GM13976 (cell line): Measurements from ENCODE around the gene CBR1.
"Not testable (repeated sequence)": the region's sequence is repeated elsewhere in the genome, so short reads cannot be mapped to it uniquely, and the experiment has no call there.

Experiments used
- DNase-seq: peaks from one replicate; pipeline ENCODE4 v3.0.0; 2012; ENCODE audit warnings: low spot score
- in situ Hi-C: fragments of 300-500 bp; cut with MboI; formaldehyde crosslinking; loops from one replicate; pipeline ENCODE4 v1.12.0; 2022; ENCODE audit warnings: low sequenced_read_pairs, mixed read lengths, inconsistent platforms; ENCODE audit not compliant: unreplicated experiment
- TF ChIP-seq, protein P1 (sequence below): IDR thresholded peaks from 2 replicates; pipeline ENCODE4 v1.5.1; 2012; ENCODE audit warnings: borderline replicate concordance, mild to moderate bottlenecking; ENCODE audit not compliant: insufficient read depth; ENCODE audit errors: extremely low read depth, missing control alignments, control extremely low read depth

Gene CBR1

DNA sequence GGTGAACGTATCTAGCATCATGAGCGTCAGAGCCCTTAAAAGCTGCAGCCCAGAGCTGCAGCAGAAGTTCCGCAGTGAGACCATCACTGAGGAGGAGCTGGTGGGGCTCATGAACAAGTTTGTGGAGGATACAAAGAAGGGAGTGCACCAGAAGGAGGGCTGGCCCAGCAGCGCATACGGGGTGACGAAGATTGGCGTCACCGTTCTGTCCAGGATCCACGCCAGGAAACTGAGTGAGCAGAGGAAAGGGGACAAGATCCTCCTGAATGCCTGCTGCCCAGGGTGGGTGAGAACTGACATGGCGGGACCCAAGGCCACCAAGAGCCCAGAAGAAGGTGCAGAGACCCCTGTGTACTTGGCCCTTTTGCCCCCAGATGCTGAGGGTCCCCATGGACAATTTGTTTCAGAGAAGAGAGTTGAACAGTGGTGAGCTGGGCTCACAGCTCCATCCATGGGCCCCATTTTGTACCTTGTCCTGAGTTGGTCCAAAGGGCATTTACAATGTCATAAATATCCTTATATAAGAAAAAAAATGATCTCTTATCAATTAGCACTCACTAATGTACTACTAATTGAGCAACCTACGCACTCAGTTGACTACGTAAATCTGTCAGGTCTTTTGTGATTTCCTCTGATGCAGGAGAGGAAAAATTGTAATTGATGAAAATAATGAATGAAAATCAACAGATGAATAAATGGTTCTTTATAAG lies 2.8 kb downstream of the CBR1 start:
- TF ChIP-seq, protein P1, sequence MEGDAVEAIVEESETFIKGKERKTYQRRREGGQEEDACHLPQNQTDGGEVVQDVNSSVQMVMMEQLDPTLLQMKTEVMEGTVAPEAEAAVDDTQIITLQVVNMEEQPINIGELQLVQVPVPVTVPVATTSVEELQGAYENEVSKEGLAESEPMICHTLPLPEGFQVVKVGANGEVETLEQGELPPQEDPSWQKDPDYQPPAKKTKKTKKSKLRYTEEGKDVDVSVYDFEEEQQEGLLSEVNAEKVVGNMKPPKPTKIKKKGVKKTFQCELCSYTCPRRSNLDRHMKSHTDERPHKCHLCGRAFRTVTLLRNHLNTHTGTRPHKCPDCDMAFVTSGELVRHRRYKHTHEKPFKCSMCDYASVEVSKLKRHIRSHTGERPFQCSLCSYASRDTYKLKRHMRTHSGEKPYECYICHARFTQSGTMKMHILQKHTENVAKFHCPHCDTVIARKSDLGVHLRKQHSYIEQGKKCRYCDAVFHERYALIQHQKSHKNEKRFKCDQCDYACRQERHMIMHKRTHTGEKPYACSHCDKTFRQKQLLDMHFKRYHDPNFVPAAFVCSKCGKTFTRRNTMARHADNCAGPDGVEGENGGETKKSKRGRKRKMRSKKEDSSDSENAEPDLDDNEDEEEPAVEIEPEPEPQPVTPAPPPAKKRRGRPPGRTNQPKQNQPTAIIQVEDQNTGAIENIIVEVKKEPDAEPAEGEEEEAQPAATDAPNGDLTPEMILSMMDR = no peak
- in situ Hi-C loops = no loop called here
- no peak for DNase-seq

DNA sequence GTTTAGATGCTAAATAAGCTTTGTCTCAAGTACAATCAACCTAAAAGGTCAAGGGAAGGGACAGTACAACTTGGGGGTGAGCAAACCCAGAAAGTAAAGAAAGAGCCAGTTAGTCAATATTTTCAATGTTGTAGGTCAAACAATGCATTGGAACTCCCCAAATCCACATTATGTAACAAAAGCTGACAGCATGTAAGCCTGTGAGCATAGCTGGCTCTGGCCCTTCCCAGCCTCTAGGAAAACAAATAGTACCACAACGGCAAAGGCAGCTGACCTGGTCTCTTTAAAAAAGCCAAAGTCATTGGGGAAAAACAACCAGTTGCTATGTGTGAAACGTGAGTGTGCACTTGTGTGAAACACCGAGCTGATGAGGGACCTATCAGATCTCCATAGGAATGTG lies 3.4 kb downstream of the CBR1 start:
- in situ Hi-C loops = no loop called here
- TF ChIP-seq, protein P1 = no peak
- no peak for DNase-seq

DNA sequence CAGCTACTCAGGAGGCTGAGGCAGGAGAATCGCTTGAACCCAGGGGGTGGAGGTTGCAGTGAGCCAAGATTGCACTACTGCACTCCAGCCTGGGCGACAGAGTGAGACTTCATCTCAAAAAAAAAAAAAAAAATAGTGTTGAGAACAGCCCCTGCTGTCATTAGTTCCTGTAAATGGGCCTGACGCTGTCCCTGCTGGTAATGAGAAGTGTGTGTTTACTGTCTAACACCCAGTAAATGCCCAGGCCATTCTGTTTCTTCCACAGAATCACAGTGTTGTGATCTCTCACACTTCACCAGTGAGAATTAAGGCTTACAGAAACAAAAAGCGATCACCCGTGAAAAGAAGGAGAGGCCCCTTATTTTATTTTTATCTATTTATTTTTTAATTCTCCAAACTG lies 4.1 kb downstream of the CBR1 start:
- DNase-seq, in situ Hi-C loops: not testable (repeated sequence)

DNA sequence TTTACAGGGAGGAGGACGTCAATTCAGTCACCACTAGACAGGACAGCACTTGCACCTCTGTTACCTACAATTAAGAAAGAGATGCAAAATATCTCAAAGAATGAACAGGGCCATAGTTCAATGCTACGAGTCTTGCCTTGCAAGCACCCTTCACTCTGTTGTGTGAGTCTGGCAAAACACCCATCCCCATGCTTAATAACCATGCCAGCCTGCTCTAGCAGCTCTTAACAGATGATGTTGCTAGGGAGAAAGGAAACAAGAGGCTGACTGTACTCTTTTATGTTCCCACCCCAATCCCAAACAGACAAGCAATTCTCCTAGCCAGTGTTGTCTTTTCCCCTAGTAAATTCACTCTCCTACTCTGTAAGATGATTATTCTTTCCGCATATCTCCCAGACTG lies 5.3 kb downstream of the CBR1 start:
- in situ Hi-C loops = no loop called here
- TF ChIP-seq, protein P1 = no peak
- no peak for DNase-seq

DNA sequence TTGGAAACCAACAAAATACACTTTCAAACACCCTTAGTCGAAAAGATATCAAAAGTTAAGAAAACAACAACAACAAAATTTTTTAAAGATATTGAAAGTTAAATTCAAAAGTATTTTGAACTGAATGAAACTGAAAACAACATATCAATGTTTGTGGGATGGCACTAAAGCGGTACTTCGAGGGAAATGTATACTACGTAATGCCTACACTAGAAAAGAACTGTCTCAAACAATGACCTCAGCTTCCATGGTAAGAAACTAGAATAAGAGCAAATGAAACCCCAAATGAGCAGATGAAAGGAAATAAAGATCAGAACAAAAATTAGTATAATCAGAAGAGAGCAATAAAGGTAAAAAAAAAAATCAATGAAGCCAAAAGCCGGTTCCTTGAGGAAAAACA lies 6.1 kb downstream of the CBR1 start:
- in situ Hi-C loops = no loop called here
- no peak for DNase-seq
- TF ChIP-seq, protein P1 = no peak

DNA sequence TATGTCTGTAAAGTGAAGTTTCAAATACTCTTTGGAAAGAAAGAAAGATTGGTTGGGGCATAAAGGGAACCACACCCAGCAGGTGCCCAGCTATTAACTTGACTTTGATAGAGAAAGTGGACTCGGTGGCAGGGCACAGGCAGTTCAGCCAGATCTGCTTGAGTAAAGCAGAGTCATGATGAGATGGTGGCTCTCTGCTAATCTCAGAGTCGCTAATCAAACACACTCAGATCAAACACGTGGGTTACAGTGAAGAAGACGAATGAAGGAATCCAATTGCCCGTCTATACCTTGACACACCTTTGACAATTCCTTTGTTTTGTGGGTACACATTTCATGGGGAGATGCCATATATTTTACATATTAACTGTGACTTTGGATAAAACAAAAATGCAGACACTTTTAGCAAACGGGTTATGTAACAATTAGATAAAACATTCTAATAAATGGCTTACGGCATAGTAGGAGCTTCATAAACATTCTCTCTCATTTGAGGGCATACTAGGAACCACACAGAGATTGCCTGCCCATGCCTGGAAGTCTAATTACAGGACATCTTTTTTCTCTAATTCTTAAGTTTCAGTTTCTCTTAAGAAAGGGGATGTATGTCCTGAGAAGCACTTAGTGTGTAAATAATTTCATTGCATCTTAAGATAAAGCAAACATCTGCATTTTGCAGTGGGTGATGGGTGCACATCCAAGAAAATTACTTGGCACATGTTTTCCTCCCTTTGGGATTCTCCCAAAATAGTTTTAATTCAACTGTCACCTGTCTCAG lies 7.2 kb downstream of the CBR1 start:
- DNase-seq = no peak
- in situ Hi-C loops = no loop called here

DNA sequence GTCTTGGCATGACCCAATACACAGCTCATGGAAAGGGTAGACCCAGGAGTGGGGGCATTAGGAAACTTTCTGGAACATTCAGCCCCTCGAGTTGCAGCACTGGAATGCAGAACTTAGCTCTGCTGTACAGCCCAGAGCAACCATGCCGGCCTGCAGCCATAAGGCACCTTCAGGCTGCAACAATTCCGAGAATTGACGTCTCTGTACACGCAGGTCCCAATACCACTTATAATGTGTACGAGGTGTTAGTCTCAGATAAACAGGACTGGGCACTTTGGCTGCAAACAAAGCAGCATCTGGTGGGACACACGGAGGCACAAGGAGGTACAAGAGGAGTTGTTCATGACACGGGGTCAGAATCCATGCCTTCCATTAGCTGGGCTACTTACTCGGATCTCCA lies 7.9 kb downstream of the CBR1 start:
- no peak for DNase-seq
- in situ Hi-C loops = no loop called here
- TF ChIP-seq, protein P1 = no peak

More for the DNA sequence above, 7.2 kb downstream of the CBR1 start:
- TF ChIP-seq, protein P1 = no peak
